GM18507 (cell line): Measurements from ENCODE around the gene ABCB9.

Experiments used
- DNase-seq: peaks from one replicate; pipeline ENCODE4 v3.0.0; 2011; ENCODE audit warnings: low read depth; ENCODE audit not compliant: insufficient read length; ENCODE audit errors: extremely low spot score
- FAIRE-seq: peaks from 2 replicates; lab custom pipeline; 2011; peaks lifted over from hg19 to GRCh38; lab: Jason Lieb, UNC

Gene ABCB9

GRCh38 chr12:122983789-122984515, 17.7 kb upstream of the ABCB9 start:
- FAIRE-seq, result no peak
- no peak for DNase-seq

GRCh38 chr12:122982963-122983788, 16.9 kb upstream of the ABCB9 start:
- FAIRE-seq (no peak), DNase-seq (no peak)

GRCh38 chr12:122982477-122982815, 16.2 kb upstream of the ABCB9 start:
- no peak for DNase-seq
- FAIRE-seq, result no peak

- no peak for DNase-seq
Observed at GRCh38 chr12:122981587-122982476, 15.6 kb upstream of the ABCB9 start.

GRCh38 chr12:122981036-122981471, 14.8 kb upstream of the ABCB9 start:
- FAIRE-seq (no peak), DNase-seq (no peak)

More at GRCh38 chr12:122981587-122982476, 15.6 kb upstream of the ABCB9 start:
- FAIRE-seq, result peak; percentile 31

GRCh38 chr12:122980183-122981035, 14.1 kb upstream of the ABCB9 start, which contains the start of gene ARL6IP4:
ARL6IP4 (plus strand) TSS chr12:122980681; CDS start chr12:122981140, 459 bp downstream.
- DNase-seq (peak; percentile 74), FAIRE-seq (no peak)

- DNase-seq (no peak), FAIRE-seq (no peak)
Observed at GRCh38 chr12:122979908-122980182, 13.6 kb upstream of the ABCB9 start.

GRCh38 chr12:122979001-122979907, 13.0 kb upstream of the ABCB9 start:
- DNase-seq, result no peak
- FAIRE-seq, result no peak

GRCh38 chr12:122978507-122978955, 12.3 kb upstream of the ABCB9 start:
- FAIRE-seq (no peak), DNase-seq (no peak)

- DNase-seq (no peak), FAIRE-seq (no peak)
Observed at GRCh38 chr12:122977655-122978392, 11.6 kb upstream of the ABCB9 start.

- DNase-seq, result no peak
- FAIRE-seq, result no peak
Observed at GRCh38 chr12:122977153-122977552, 10.9 kb upstream of the ABCB9 start.

GRCh38 chr12:122976648-122976975, 10.3 kb upstream of the ABCB9 start:
- no peak for FAIRE-seq

GRCh38 chr12:122975790-122976647, 9.8 kb upstream of the ABCB9 start:
- FAIRE-seq (no peak), DNase-seq (no peak)

More at GRCh38 chr12:122976648-122976975, 10.3 kb upstream of the ABCB9 start:
- no peak for DNase-seq

- DNase-seq, result peak; percentile 86
- FAIRE-seq, result no peak
Observed at GRCh38 chr12:122974892-122975789, 8.9 kb upstream of the ABCB9 start, which contains the start of gene OGFOD2. OGFOD2 (plus strand) TSS chr12:122975244; CDS start chr12:122975252, 8 bp downstream.

- FAIRE-seq (peak; percentile 99), DNase-seq (peak; percentile 79)
Observed at GRCh38 chr12:122974274-122974891, 8.1 kb upstream of the ABCB9 start.
